Progenitor cell of endocrine pancreas (in vitro differentiated cells): Measurements from ENCODE around the gene APBB1. TPM values are rescaled to one million over a fixed set of nuclear protein-coding genes. Genes with fewer than 3 reads are reported as not detected.

Experiments used
- DNase-seq: peaks from one replicate; pipeline ENCODE4 v3.0.0; 2021; ENCODE audit warnings: low spot score; ENCODE audit not compliant: unreplicated experiment
- H3K27ac Mint-ChIP-seq: 2 replicates; pipeline ENCODE4 v1.8.0; 2021; ENCODE audit warnings: mild to moderate bottlenecking, moderate library complexity, mixed read lengths
- H3K27me3 Mint-ChIP-seq: 2 replicates; pipeline ENCODE4 v1.8.0; 2021; ENCODE audit warnings: mixed read lengths
- H3K36me3 Mint-ChIP-seq: 2 replicates; pipeline ENCODE4 v1.8.0; 2022; ENCODE audit warnings: mixed read lengths; ENCODE audit not compliant: insufficient read depth
- H3K4me1 Mint-ChIP-seq: 2 replicates; pipeline ENCODE4 v1.8.0; 2021; ENCODE audit warnings: low read depth, mixed read lengths
- H3K4me3 Mint-ChIP-seq: 2 replicates; pipeline ENCODE4 v1.8.0; 2021; ENCODE audit warnings: low read depth, mild to moderate bottlenecking, moderate library complexity, mixed read lengths
- H3K9me3 Mint-ChIP-seq: 2 replicates; pipeline ENCODE4 v1.8.0; 2021; ENCODE audit warnings: low read depth, mixed read lengths
- total RNA-seq: library from RNA; stranded (reverse); gene quantifications from 2 replicates; pipeline ENCODE4 v1.2.1, GENCODE V29; 2021
- TF ChIP-seq, protein P1 (sequence below): fragments of 200-600 bp; sonication (generic); IDR thresholded peaks from one replicate; pipeline ENCODE4 v1.5.0; 2021; ENCODE audit warnings: antibody characterized with exemption, mild to moderate bottlenecking; ENCODE audit not compliant: unreplicated experiment

Gene APBB1
- total RNA-seq, 1 donor from 2014 or later = 71.4 TPM

DNA sequence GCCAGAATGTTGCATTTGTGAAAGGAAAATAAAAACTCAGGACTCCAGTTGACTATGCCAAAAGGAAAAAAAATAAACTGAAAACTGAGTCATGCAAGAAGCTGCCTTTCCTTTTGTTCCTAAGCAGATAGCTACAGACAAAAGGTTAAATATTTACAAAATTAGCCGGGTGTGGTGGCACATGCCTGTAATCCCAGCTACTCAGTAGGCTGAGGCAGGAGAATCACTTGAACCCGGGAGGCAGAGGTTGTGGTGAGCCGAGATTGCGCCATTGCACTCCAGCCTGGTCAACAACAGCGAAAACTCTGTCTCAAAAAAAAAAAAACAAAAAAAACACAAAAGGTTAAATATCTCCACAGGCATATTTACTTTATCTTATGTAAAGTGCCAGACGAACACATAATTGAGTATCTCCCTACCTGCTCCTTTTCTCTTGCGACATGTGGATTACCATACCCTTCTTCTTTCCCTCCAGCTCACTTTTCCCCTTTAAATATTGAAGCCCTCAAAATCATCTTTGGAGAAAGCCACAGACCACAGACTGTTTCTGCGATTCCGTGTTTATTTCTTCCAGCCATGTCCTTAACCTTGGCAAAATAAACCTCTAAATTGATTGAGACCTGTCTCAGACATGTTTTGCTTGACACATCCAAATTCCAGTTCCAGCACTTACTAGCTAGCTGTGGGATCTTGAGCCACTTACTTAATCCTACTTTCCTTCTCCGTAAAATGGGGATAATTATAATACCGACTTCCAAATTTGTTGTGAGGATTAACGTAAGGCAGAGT is 30.9 kb downstream of the APBB1 start:
- Mint-ChIP-seq H3K4me3 (no peak overlapping the region), H3K27ac (no peak overlapping the region), H3K36me3 (peaks cover 2% of the 10 kb centered on the region), H3K27me3 (no peaks in the 10 kb centered on the region), H3K4me1 (peaks cover 26% of the 10 kb centered on the region), H3K9me3 (no peaks in the 10 kb centered on the region)
- TF ChIP-seq, protein P1, sequence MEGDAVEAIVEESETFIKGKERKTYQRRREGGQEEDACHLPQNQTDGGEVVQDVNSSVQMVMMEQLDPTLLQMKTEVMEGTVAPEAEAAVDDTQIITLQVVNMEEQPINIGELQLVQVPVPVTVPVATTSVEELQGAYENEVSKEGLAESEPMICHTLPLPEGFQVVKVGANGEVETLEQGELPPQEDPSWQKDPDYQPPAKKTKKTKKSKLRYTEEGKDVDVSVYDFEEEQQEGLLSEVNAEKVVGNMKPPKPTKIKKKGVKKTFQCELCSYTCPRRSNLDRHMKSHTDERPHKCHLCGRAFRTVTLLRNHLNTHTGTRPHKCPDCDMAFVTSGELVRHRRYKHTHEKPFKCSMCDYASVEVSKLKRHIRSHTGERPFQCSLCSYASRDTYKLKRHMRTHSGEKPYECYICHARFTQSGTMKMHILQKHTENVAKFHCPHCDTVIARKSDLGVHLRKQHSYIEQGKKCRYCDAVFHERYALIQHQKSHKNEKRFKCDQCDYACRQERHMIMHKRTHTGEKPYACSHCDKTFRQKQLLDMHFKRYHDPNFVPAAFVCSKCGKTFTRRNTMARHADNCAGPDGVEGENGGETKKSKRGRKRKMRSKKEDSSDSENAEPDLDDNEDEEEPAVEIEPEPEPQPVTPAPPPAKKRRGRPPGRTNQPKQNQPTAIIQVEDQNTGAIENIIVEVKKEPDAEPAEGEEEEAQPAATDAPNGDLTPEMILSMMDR = no peak
- DNase-seq = no peak

DNA sequence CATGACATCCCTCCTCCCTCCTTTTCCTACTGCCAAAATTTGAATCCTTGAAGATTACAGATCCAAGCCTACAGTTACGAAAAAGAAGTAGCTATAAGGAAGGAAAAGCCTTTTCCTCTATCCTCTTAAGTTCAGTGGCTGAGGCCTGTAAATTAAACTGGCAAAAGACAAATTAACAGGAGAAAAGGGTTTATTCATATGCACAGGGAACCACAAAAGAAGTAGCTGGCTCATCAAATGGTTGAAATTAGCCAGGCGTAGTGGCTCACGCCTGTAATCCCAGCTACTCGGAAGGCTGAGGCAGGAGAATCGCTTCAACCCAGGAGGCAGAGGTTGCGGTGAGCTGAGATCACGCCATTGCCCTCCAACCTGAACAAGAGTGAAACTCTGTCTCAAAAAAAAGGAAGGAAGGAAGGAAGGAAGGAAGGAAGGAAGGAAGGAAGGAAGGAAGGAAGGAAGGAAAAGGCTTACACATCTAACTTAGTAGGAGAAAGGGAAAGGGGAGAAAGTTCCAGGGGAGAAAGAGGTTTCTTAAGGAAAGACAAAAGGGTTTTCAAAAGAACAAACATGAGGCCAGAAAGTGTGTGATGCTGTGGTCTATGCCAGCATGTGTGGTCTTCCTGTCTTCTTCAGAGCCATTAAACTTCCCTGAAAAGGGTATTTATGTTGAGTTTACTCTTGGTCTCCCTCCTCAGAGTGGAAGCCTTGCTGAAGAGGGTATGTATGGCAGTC is 33.7 kb downstream of the APBB1 start:
- Mint-ChIP-seq H3K27ac (no peak overlapping the region), H3K4me1 (peaks cover 21% of the 10 kb centered on the region), H3K27me3 (no peaks in the 10 kb centered on the region), H3K36me3 (no peaks in the 10 kb centered on the region), H3K9me3 (no peaks in the 10 kb centered on the region), H3K4me3 (no peak overlapping the region)
- no peak for DNase-seq
- TF ChIP-seq, protein P1 = no peak

DNA sequence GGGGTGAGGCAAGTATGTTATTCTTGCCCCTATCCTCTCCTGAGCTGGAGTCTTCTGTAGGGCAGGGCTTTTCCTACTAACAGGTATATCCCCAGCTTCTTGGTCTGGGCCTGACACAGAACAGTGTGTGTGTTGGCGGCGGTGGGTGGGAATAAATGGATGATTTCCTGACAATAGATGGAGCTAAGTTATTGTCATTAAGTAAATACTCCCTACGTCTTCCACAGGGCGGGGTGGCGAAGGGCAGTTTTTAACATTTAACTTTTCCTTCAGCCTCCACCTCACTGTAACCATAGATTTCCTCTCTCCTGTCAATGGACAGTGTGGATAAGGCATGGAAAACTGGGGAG is 40.3 kb downstream of the APBB1 start:
- no peak for DNase-seq
- peaks cover 4% of the 10 kb centered on the region for H3K4me1 Mint-ChIP-seq

DNA sequence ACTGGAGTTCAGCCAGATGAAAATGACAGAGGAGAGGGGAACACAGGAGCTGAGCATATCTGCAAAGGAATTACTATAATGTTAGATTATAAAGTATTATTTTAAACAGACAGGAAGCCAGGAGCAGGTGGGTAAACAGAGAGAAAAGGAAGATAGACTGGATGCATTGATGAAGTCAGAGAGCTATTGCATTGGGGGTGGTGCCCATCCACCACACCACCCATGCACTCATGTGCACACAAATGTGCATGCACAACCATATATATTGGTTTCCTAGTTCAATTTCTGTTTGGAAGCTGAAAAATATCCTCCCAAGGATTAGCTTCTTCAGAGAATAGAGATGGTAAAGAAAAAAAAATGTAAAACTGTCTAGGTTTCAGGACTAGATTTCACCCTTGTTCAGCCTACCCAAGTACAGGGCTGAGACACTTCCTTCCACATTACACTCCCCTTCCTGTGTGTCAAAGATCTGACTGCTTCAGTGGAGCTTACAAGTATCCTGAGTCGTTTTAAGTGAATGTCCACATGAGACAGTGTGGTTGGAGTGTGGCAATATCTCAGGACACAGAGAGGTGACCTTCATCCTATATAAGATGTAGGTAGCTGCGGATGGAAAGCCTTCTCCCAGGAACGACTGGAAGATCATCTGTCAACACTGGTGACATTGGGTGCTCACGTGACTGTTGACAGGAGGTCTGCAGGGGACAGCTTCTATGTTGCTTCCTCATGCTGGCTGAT is 40.8 kb downstream of the APBB1 start:
- Mint-ChIP-seq H3K27ac (no peak overlapping the region), H3K9me3 (no peaks in the 10 kb centered on the region), H3K4me3 (no peak overlapping the region), H3K27me3 (peaks cover 4% of the 10 kb centered on the region), H3K36me3 (no peaks in the 10 kb centered on the region), H3K4me1 (peaks cover 4% of the 10 kb centered on the region)
- no peak for DNase-seq
- TF ChIP-seq, protein P1 = no peak

More for the DNA sequence above, 40.3 kb downstream of the APBB1 start:
- Mint-ChIP-seq H3K36me3 (no peaks in the 10 kb centered on the region), H3K27me3 (peaks cover 4% of the 10 kb centered on the region), H3K9me3 (no peaks in the 10 kb centered on the region), H3K27ac (no peak overlapping the region), H3K4me3 (no peak overlapping the region)
- TF ChIP-seq, protein P1 = no peak

DNA sequence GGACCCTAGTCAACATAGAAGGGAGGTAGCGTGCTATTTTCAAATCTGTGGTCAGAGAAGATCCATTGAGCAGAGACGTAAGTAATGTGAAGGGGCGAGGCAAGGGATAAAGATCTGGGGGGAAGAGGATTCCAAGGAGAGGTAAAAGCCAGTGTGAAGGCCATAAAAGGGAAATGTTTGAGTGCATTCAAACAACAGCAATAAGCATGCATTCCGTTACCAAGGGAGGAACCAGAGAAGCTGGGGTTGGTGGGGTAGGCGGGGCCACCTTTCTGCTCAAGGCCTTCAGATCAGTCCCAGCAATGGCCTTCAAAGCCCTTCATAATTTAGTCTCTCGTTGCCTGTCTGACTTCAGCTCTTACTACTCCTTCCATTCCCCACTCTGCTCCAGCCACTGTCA is 47.1 kb downstream of the APBB1 start:
- Mint-ChIP-seq H3K4me3 (no peak overlapping the region), H3K36me3 (no peaks in the 10 kb centered on the region), H3K27ac (no peak overlapping the region), H3K27me3 (peaks cover 4% of the 10 kb centered on the region), H3K4me1 (no peaks in the 10 kb centered on the region), H3K9me3 (no peaks in the 10 kb centered on the region)
- DNase-seq = no peak
- TF ChIP-seq, protein P1 = no peak
